HG02642 (cell line): ENCODE measurements around the gene SORCS2.

Experiments used
- ATAC-seq: cut with Tn5 transposase; IDR thresholded peaks from one replicate; pipeline ENCODE4 v1.9.1; 2021; ENCODE audit warnings: mild to moderate bottlenecking; ENCODE audit not compliant: unreplicated experiment, poor library complexity

Gene SORCS2

DNA sequence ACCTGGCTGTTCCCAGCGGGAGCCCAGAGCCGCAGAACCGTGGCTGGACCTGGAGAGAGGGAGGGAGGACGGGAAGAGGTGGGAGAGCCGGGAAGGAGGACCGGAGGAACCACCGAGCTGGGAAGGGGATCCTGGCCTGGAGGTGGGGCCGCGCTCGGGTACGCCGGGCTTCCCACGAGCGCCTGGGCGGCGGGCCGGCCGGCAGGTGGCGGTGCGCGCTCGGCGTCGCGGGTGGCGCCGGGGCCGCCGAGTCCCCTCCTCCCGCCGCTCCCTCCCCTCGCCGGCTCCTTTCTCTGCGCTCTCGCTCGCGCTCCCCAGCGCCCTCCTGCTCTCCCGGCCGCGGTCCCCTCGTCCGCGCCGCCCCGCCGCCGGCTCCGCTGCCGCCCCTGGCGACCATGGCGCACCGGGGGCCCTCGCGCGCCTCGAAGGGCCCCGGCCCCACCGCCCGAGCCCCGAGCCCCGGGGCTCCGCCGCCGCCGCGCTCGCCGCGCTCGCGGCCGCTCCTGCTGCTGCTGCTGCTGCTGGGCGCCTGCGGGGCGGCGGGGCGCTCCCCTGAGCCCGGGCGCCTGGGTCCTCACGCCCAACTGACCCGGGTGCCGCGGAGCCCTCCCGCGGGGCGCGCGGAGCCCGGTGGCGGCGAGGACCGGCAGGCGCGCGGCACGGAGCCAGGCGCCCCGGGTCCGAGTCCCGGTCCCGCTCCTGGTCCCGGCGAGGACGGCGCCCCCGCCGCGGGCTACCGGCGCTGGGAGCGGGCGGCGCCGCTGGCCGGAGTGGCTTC is at the start of gene SORCS2:
SORCS2 (plus strand) TSS at position 287 of the 778 bp plus-strand sequence.
- ATAC-seq = peak; percentile 66

- no peak for ATAC-seq
Measured at GRCh38 chr4:7144374-7145290, 47.7 kb upstream of the SORCS2 start.

DNA sequence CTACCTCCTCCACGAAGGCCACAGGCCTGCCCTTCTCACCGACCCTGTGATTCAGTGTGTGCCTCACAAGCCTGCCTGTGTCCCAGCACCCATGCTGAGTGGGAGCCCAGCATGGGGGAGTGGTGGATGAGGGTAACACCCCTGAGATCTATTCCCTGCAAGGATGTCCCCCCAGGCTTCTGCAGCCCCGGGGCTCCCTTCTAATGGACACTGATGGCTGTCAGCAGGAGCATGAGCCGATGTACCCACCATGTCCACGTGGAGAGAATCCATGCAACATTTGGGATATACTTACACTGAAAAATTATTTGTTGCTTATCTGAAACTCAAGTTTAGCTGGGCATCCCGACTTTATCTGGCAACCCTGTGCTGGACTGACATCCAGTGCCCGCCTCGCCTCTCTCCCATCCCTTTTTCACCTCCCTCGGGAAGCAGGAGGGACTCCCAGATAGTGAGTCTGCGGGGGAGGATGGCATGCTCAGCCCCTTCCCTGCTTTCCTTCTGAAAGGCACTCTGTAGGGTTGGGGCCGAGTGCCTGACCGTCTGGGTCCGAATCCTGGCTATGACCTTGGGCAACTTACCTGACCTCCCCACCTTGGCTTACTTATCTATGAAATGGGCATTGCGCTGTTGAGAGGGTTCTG is 46.9 kb upstream of the SORCS2 start:
- no peak for ATAC-seq

DNA sequence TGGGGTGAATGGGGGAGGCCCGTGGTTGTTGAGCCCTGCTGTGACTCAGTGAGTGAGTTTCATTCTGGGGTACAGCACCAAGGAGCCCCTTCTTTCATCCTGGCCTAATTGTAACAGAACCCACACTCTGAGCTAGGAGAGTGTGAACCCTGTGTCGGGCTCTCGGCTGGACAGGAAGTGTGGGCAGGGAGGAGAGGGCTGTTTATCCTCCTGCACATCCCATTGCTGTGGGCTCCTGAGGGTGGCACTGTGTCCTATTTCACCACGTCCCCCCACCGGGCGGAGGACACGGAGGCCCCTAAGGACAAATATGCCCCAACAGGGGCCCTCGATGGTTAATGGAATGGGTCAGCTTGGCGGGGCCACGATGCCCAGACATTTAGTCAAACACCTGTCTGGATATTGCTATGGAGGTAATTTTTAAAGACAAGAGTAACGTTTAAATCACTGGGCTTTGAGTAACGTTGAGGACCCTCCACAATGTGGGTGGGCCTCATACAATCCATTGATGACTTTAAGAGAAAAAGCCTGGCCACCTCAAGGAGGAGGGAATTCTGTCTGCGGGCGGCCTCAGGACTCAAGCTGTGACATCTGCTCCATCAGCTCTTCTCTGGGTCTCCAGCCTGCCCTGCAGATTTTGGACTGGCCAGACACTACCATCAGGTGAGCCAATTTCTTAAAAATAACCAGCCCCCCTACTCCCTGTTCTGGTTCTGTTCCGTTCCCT is 46.1 kb upstream of the SORCS2 start:
- no peak for ATAC-seq

DNA sequence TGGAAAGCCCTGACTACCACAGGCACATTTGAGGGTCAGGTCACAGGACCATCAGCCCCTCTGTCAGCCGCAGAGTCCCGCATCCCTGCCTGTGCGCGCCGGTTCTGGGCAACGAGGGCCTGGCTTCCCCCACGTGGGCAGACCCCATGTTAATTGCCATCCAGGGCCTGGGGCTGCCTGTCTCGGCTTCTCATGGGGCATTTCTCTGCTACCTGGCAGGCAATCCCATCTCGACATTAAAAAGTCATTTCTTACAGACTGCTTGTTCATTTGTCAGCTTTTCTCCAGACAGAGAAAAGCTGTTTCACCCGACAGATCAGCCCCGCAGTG is 45.6 kb upstream of the SORCS2 start:
- no peak for ATAC-seq

DNA sequence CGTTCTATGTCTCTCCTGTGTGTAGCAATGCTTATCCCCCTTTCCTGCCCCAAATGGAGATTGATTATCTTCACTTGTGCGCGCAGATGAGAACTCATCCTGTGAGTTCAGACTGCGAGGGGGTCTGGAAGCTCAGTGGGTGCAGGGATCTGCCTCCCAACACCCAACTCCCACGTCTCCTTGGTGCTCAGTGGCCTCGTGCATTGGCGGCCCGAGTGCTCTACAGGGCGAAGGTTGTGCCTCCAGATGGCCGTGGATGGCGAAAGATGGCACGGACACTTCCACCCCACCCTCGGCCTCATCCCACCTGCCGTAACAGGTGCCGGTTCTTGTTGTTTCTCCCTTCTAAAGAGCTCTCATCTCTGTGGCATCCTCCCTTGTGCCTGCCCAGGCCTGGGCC is 45.1 kb upstream of the SORCS2 start:
- ATAC-seq = no peak

DNA sequence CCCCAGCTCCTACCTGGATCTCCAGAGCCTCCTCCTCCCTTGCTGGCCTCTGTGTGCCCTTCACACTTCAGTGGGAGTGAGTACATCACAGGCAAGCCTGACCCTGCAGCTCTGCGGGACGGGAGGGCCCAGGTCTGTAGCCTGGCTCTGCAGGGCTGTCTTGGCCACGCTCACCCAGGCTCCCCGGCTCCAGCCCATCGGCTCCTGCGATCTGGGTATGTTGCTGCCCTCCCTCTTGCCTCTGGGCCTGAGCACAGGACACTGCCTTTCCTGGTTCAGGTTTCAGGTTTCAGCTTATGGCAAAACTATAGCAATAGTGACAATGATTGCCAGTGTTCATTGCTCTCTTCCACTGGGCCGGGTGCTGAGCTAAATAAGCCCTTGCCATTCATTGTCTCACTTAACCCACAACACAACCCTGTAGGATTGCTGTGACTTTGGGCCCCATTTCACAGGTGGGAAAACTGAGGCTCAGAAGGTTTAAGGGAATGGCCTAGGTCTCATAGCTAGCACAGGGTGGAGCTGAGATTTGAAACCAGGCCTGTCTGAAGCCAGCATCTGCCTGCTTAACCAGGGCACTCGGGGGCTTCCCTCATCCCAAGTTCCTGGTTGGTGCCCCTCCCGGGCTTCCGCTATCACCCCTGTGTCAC is 44.6 kb upstream of the SORCS2 start:
- no peak for ATAC-seq

GRCh38 chr4:7148337-7148736 is 44.0 kb upstream of the SORCS2 start:
- no peak for ATAC-seq

DNA sequence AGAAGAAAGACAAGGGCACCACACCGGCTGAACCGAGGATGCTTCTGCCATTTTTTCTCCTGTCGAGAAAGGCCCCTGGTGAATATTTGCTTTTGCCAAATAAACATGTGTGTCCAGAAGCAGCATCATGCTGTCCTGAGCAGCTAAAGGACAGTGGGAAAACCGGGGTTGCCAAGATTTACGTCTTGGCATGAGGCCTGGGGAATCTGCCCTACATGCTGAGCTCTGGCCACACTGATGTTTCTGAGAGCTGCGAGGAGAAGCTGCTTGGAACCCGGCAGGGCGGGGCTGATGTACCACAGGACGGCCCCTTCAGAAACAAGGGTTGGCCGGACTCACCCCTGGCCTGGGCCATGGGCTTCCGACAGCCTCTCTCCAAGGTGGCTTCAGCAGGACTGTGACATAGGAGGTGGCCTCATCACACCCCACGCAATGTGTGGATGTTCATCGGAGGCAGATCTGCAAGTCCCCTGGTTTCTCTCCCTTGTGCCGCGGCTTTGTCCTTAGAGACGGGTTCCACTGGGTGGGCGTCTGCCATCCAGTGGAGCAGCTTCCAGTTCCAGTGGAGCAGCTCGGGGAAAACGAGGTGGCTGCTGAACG is 42.2 kb upstream of the SORCS2 start:
- ATAC-seq = no peak

DNA sequence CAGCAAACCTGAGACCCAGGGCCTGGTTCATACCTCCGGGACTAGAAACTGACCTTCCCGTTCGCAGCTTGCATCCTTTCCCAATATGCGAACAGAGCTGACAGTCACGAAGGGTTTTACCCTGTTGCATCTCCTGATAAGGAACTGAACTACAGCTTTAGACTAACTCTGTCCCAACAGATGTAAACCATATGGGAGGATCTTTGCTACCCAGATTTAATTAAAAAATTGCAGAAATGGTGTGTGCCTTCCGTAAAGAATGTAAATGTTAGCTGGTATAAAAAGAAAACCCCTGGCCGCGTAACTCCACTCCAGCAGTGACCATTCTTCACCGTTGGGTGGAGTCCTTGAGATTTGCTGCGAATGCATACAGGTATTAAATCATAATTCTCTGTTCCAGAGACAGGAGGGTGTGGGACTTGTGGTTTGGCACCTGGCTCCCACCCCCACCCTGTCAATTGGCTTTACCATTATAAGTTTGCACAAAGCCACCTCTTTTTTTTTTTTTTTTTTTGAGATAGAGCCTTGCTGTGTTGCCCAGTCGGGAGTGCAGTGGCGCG is 40.6 kb upstream of the SORCS2 start:
- no peak for ATAC-seq

GRCh38 chr4:7153711-7154110 is 38.6 kb upstream of the SORCS2 start:
- no peak for ATAC-seq

DNA sequence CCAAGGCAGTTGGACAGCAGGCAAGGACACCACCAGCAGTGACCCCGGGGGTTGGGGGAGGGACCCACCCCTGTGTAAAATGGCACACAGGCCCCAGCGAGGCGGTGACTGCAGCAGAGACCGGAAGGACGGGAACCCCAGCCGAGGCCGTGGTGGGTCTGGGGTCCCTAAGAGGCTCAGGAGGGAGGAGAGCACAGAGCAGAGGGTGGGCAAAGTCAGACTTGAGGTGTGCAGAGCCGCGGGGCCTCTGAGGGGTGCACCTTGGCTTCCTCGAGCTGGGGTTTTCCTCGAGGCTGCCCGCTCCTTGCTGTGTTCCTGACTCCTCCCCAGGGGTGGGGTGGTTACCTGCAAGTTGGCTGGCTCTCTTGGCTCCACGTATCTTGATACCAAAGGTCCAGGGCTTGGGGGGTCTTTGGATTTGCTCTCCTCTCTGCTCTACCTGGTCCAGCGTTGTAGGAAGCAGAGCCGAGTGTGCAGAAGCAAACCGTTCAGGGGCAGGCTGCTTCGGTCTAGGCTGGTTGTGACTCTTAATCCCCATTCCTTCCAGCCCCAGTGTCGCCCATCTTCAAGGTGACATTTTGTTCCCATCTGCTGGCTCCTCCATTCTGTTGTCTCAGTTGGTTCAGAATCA is 37.9 kb upstream of the SORCS2 start:
- ATAC-seq = no peak

GRCh38 chr4:7155590-7156071 is 36.7 kb upstream of the SORCS2 start:
- ATAC-seq = no peak

DNA sequence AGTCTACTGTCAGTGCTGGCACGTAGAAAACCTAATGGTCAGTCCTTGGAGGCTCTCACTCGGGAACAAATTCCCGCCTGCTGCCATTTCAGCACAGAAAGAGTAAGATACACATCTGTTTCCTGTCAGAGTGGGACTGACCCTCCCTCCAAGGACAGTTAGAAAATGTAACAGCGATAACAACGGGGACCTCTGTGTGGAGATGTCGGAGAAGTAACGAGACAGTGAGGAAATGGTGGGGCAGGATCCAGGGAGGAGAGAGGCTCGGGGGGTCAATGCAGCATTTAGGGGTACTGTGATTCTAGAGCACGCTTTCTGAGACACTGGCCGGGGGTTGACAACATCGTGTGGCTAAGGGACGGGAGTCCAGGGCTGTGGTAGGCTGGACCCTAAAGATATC is 36.0 kb upstream of the SORCS2 start:
- no peak for ATAC-seq

DNA sequence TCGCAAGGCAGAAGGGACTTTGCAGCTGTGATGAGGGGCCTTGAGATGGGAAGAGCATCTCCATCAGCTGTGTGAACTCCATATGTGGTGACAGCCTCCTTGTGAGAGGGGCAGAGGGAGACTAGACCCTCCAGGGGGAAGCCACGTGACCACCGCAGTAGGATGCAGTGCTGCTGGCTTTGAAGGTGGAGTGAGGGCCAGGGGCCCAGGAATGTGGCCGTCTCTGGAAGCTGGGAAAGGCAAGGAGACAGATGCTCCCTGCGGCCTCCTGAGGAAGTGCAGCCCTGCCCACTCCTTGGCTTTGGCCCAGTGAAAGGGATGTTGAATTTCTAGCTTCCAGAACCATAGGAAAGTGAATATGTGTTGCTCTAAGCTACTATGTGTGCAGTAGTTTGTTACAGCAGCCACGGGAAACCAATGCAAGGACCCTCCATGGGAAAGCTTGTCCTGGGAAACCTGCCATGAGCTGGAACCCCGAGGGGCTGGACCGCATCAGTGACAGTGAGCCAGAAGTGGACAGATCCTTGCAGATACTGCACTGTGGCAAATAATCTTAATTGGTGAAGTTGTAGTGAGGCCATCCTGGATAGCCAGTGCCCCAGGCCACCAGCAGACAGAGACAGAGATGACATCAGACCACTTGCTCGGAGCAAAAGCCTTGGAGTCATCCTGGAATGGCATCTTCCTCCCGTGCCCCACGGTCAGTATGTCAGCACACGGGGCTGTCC is 35.4 kb upstream of the SORCS2 start:
- ATAC-seq = no peak

DNA sequence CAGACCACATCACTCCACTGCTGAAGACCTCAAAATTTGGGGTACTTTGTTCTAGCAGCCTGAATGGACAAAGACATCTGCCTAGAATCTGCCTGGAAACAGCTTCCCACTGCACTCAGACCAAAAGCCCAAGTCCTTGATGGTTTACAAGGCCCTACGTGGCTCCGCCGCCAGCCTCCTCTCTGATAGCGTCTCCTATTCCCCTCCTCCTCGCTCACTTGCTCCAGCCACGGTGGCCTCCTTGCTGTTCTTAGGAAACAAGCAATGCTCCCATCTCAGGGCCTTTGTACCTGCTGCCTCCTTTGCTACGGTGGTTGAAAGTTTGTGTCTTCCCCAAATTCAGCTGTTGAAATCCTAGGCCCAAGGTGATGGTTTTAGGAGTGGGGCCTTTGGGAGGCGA is 34.7 kb upstream of the SORCS2 start:
- no peak for ATAC-seq

DNA sequence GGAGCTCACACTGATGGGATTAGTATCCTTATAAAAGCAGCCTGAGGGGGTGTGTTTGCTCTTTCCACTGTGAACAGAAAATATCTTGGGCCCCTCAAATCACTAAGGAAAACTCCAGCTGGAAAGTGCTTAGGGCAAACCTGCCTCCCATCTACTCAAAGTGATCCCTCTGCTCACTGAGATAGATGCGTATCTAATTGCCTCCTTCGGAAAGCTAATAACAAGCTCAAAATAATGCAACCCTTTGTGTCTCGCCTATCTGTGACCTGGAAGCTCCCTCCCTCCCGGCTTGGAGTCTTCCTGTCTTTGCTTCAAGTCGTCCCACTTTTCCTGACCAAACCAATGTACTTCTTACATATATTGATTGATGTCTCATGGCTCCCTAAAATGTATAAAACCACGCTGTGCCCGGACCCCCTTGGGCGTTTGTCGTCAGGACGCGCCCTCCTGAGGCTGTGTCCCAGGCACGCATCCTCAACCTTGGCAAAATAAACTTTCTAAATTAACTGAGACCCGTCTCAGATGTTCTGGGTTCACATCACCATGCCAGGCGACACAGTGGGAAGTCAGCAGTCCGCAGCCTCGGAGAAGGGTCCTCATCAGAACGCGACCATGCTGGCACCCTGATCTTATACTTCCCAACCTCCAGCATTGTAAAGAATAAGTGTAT is 34.1 kb upstream of the SORCS2 start:
- ATAC-seq = no peak

DNA sequence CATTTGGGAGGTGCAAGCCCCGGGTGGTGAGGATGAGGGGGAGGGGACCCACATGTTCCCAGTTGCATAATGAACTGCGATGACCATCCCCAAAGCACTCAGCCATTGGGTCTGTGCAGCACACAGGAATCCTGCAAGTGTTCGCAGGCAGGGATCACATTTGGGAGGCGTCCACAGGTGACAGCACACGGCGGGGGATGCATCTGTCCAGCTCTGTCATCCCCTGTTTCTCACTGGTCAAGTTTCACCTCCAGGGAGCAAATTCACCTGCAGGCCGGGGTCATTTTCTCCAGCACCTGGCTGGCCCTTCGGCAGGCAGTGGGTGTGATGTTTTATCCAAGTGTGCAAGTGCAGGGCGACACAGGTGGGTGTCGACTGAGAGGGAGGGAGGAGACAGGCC is 33.3 kb upstream of the SORCS2 start:
- ATAC-seq = no peak
